Kidney (tissue), 14 donors: Measurements from ENCODE around the gene GABRA4. TPM values are rescaled to one million over a fixed set of nuclear protein-coding genes. Genes with fewer than 3 reads are reported as not detected.

Experiments
- DNase-seq, 5 donors: peaks; one replicate each; pipeline ENCODE4 v3.0.0-alpha.2; 2013 to 2020
- FAIRE-seq: peaks from 2 replicates; lab custom pipeline; 2012; peaks lifted over from hg19 to GRCh38; lab: Jason Lieb, UNC
- H3K27ac ChIP-seq, 2 donors: one replicate each; pipeline ENCODE4 v1.7.0; 2013; ENCODE audit warnings: low read depth in 2 of 2, low read length in 2 of 2, inconsistent platforms in 1 of 2
- H3K27me3 ChIP-seq: one replicate; pipeline ENCODE4 v1.7.1; 2013; ENCODE audit warnings: low read length, inconsistent platforms; ENCODE audit not compliant: control insufficient read depth, insufficient read depth
- H3K36me3 ChIP-seq, 3 donors: one replicate each; pipeline versions ENCODE4 v1.7.0 to v1.7.1; 2013; ENCODE audit warnings: low read length in 3 of 3, control low read depth in 1 of 3, inconsistent platforms in 1 of 3; ENCODE audit not compliant: insufficient read depth in 3 of 3, control insufficient read depth in 2 of 3
- H3K4me1 ChIP-seq, 3 donors: one replicate each; pipeline versions ENCODE4 v1.7.0 to v1.7.1; 2013; ENCODE audit warnings: low read length in 3 of 3, inconsistent platforms in 1 of 3, low read depth in 1 of 3; ENCODE audit not compliant: control insufficient read depth in 2 of 3, insufficient read depth in 2 of 3
- H3K4me3 ChIP-seq, 3 donors: one replicate each; pipeline versions ENCODE4 v1.7.0 to v1.8.1; 2013; ENCODE audit warnings: low read length in 3 of 3, control low read depth in 1 of 3, inconsistent platforms in 1 of 3
- H3K9ac ChIP-seq, 3 donors: one replicate each; pipeline versions ENCODE4 v1.7.0 to v1.7.1; 2013; ENCODE audit warnings: low read length in 3 of 3, control low read depth in 1 of 3, inconsistent platforms in 1 of 3
- H3K9me3 ChIP-seq, 3 donors: one replicate each; pipeline versions ENCODE4 v1.7.0 to v1.7.1; 2013; ENCODE audit warnings: low read length in 3 of 3, control low read depth in 1 of 3, inconsistent platforms in 1 of 3; ENCODE audit not compliant: control insufficient read depth in 2 of 3, insufficient read depth in 1 of 3
- CTCF ChIP-seq: IDR thresholded peaks from 3 replicates; pipeline ENCODE4 v1.5.1; 2012; ENCODE audit warnings: mild to moderate bottlenecking, moderate library complexity, borderline replicate concordance; ENCODE audit not compliant: insufficient read depth; ENCODE audit errors: extremely low read depth
- intact Hi-C: fragments of 100-400 bp; cut with DNase I; formaldehyde crosslinking; loops from one replicate; pipeline ENCODE4 v1.11.1; 2022
- polyA plus RNA-seq: library from polyadenylated mRNA; stranded (reverse); fragments of 350-450 nt; fragmentation: Illumina TruSeq; extraction: RNeasy Lipid Tissue Mini Kit (QIAGEN cat#74804); gene quantifications from one replicate; pipeline ENCODE4 v1.2.3, GENCODE V29; 2014; ENCODE audit warnings: low read depth, low replicate concordance; ENCODE audit not compliant: insufficient read depth
- total RNA-seq: library from RNA; stranded (reverse); fragmentation: NEBNext Ultra II Directional; extraction: Animal tissue kit (Norgen Biotek cat#: 25700); gene quantifications from one replicate; pipeline ENCODE4 v1.2.1, GENCODE V29; 2021
- donor health status: control.
- donor health status: control.
- donor health status: control.
- donor health status: control.
- donor health status: control.
- donor health status: DM: yes; HTN: yes; CAD: no.
- donor health status: Normal renal cell carcinoma (clear cell type).

GABRA4 gene
- total and polyA plus RNA-seq, 2 donors from 2014 or later, result 0.17 to 0.19 TPM

DNA sequence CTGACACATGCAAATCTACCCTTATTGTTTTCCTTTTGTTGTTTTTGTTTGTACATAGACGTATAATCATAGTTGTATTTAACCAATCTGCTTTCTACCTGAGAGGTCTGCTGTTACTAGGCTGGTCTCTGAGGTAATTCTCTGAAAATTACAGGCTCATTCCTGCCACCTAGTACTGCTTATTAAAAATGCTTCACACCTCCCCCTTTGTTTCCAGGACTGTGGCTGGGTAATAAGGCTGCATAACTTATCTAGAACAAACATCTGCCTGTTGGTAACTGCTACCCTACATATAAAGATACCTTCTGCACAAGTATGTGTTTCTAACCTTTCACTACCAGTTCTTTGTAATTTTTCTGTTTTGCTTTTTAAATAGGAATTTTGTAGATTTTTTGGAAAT, 118.6 kb downstream of the GABRA4 start:
- H3K4me3 ChIP-seq, result no peak overlapping the region
- intact Hi-C loops, result no loop called here
- H3K4me1 ChIP-seq, result no peaks in the 10 kb centered on the region
- no peaks in the 10 kb centered on the region for H3K36me3 ChIP-seq
- DNase-seq (no peak), FAIRE-seq (no peak)
- no peaks in the 10 kb centered on the region for H3K9me3 ChIP-seq
- H3K9ac ChIP-seq, result no peak overlapping the region
- H3K27ac ChIP-seq, result no peak overlapping the region
- TF ChIP-seq CTCF, result no peak
- H3K27me3 ChIP-seq, result no peaks in the 10 kb centered on the region

- H3K9me3 ChIP-seq, result no peaks in the 10 kb centered on the region
- H3K27me3 ChIP-seq, result no peaks in the 10 kb centered on the region
- no peak overlapping the region for H3K9ac ChIP-seq
- intact Hi-C loops, result no loop called here
- no peak for FAIRE-seq
- no peaks in the 10 kb centered on the region for H3K36me3 ChIP-seq
- no peaks in the 10 kb centered on the region for H3K4me1 ChIP-seq
- DNase-seq, result no peak
- no peak overlapping the region for H3K27ac ChIP-seq
- no peak overlapping the region for H3K4me3 ChIP-seq
- TF ChIP-seq CTCF, result no peak
Measured at GRCh38 chr4:46870411-46870810, 123.0 kb downstream of the GABRA4 start.

Other genes with a start within 250 kb of the GABRA4 start
- gene COX7B2, start 84.3 kb downstream of the GABRA4 start, total RNA-seq, result not detected
- not detected for gene COX7B2, start 84.3 kb downstream of the GABRA4 start, polyA plus RNA-seq
- 0.79 TPM for gene GABRB1, start 38.0 kb upstream of the GABRA4 start, total RNA-seq
- 0.82 TPM for gene GABRB1, start 38.0 kb upstream of the GABRA4 start, polyA plus RNA-seq